ENCODE data around the gene LDLRAD3. TPM values are rescaled to one million over a fixed set of nuclear protein-coding genes. Genes with fewer than 3 reads are reported as not detected.

The LDLRAD3 gene
- total RNA-seq, 1 experiment from 2014 or later, result 55.7 TPM

DNA sequence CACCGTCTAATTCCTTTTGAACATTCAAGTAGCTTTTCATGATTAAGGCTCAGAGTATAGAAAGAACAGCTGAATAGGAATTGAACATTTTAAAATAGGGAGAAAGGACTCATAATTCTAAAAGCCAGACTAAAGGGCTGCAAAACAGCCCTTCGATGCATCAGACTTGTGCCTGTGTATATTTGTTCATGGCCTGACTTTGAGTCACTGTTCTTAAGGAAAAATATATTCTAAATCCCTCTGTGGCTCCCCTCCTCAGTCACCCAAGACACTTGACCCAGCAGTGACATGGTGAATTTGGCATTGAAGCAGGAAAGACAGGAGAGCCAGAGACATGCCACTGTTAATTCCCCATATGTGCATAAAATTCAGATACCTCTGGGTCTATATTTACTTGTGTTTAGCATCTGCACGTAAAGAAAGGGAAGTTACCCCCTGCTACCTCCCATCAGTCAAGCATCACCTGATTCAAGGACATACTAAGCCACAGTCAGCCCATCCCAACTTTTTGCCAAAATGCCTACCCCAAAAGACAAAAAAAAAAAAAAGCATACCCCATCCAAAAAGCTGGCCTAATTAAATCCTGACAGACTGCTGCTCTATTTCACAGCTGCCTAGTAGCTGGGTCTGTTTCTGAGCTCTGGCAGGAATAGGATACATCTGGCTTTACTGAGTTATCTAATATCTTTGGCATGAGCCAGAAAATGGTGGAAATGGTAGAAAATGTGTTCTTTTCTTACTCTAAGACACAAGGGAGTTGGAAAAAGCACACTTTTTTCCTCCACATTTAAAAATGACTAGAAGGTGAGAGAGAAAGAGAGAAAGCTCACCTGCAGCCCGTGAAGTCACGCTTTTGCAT lies 251.9 kb downstream of the LDLRAD3 start:
- ChIA-PET POLR2A (interaction anchor here (0.7 to 0.8 kb wide), 2 partner anchors 9 to 12 kb away, joined by 4 read pairs; no protein-coding TSS in a partner anchor), CTCF (interaction anchor here (0.5 to 2.7 kb wide), 4 partner anchors 10 to 91 kb away, joined by 3 to 7 read pairs (median 4); no protein-coding TSS in a partner anchor)
- Mint-ChIP-seq H3K9me3 (ENCODE audit: unreplicated experiment) (no peaks in the 10 kb centered on the region), H3K27me3 (ENCODE audit: insufficient read depth, unreplicated experiment) (no peaks in the 10 kb centered on the region), H3K36me3 (ENCODE audit: insufficient read depth, unreplicated experiment) (peaks cover 45% of the 10 kb centered on the region), H3K4me3 (ENCODE audit: unreplicated experiment) (no peak overlapping the region), H3K27ac (ENCODE audit: low read depth, unreplicated experiment) (no peak overlapping the region), H3K4me1 (ENCODE audit: insufficient read depth, unreplicated experiment) (no peaks in the 10 kb centered on the region)
- DNase-seq (ENCODE audit: unreplicated experiment), result no peak
- TF ChIP-seq, protein P1, sequence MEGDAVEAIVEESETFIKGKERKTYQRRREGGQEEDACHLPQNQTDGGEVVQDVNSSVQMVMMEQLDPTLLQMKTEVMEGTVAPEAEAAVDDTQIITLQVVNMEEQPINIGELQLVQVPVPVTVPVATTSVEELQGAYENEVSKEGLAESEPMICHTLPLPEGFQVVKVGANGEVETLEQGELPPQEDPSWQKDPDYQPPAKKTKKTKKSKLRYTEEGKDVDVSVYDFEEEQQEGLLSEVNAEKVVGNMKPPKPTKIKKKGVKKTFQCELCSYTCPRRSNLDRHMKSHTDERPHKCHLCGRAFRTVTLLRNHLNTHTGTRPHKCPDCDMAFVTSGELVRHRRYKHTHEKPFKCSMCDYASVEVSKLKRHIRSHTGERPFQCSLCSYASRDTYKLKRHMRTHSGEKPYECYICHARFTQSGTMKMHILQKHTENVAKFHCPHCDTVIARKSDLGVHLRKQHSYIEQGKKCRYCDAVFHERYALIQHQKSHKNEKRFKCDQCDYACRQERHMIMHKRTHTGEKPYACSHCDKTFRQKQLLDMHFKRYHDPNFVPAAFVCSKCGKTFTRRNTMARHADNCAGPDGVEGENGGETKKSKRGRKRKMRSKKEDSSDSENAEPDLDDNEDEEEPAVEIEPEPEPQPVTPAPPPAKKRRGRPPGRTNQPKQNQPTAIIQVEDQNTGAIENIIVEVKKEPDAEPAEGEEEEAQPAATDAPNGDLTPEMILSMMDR (IDR thresholded peaks at IDR 0.05; ENCODE audit: unreplicated experiment), result no peak
- no TSS peak for BruUV-seq (replicated peaks)
- intact Hi-C loops (cut with micrococcal nuclease), result no loop called here

DNA sequence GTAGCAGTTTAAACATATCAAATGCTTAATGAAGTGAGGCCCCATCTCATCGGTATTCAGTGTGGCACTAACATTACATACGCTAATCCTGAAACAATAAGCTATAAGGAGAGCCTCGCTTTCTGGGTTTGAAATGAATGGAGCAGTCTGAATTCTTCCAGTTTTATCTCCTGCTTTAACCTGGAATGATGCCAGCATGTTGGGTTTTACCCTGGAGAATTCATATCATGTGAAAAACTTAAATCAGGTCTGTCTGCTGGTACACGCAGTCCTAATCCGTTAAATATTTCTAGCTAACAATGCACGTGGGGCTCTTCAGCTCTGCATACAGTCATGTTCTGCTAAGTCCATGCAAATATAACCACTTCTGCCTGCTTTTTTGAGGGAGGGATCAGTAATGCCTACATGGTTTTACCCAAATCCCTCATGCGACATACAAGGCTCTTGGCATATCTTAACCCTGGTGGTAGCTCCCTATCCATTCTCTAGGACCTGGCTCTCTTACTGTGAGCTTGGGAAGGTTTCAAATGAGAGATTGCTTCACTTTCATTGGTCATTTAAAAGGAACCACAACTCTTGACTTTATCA lies 252.6 kb downstream of the LDLRAD3 start:
- Mint-ChIP-seq H3K9me3 (ENCODE audit: unreplicated experiment) (no peaks in the 10 kb centered on the region), H3K4me3 (ENCODE audit: unreplicated experiment) (no peak overlapping the region), H3K27ac (ENCODE audit: low read depth, unreplicated experiment) (no peak overlapping the region), H3K27me3 (ENCODE audit: insufficient read depth, unreplicated experiment) (no peaks in the 10 kb centered on the region), H3K36me3 (ENCODE audit: insufficient read depth, unreplicated experiment) (peaks cover 50% of the 10 kb centered on the region), H3K4me1 (ENCODE audit: insufficient read depth, unreplicated experiment) (no peaks in the 10 kb centered on the region)
- no peak for DNase-seq (ENCODE audit: unreplicated experiment)
- intact Hi-C loops (cut with micrococcal nuclease), result no loop called here
- POLR2A ChIA-PET, result interaction anchor here (0.7 to 0.8 kb wide), 2 partner anchors 10 to 13 kb away, joined by 4 read pairs; no protein-coding TSS in a partner anchor
- BruUV-seq (replicated peaks), result no TSS peak
- CTCF ChIA-PET, result interaction anchor here (0.7 to 2.7 kb wide), 3 partner anchors 10 to 69 kb away, joined by 3 to 7 read pairs (median 3); no protein-coding TSS in a partner anchor
- TF ChIP-seq, protein P1 (IDR thresholded peaks at IDR 0.05; ENCODE audit: unreplicated experiment), result no peak

DNA sequence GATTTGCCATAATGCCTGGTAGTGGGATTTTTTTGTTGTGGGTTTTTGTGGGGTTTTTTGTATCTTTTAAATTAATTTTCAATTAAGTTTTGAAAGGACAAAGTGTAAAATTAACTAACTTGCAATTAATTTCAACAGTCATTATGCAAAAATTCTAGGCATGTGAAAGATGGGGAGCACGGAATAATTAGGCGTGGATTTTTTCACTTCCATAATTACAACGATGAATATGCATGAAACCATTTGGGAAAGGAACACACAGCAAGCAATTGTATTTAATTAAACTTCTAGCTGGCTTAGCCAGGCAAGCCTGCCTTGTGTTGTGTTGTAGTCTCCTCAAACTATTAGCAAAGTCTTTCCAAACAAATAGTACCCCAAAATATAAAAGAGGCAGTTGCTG lies 257.5 kb downstream of the LDLRAD3 start:
- no peaks in the 10 kb centered on the region for H3K27me3 Mint-ChIP-seq (ENCODE audit: insufficient read depth, unreplicated experiment)
- CTCF ChIA-PET, result interaction anchor here (0.6 kb wide), 1 partner anchor 10 kb away, joined by 3 read pairs; no protein-coding TSS in a partner anchor
- peaks cover 71% of the 10 kb centered on the region for H3K36me3 Mint-ChIP-seq (ENCODE audit: insufficient read depth, unreplicated experiment)
- no TSS peak for BruUV-seq (replicated peaks)
- no peaks in the 10 kb centered on the region for H3K4me1 Mint-ChIP-seq (ENCODE audit: insufficient read depth, unreplicated experiment)
- TF ChIP-seq, protein P1 (IDR thresholded peaks at IDR 0.05; ENCODE audit: unreplicated experiment), result no peak
- no peak overlapping the region for H3K4me3 Mint-ChIP-seq (ENCODE audit: unreplicated experiment)
- intact Hi-C loops (cut with micrococcal nuclease), result no loop called here
- no peaks in the 10 kb centered on the region for H3K9me3 Mint-ChIP-seq (ENCODE audit: unreplicated experiment)
- no peak overlapping the region for H3K27ac Mint-ChIP-seq (ENCODE audit: low read depth, unreplicated experiment)
- no peak for DNase-seq (ENCODE audit: unreplicated experiment)
- POLR2A ChIA-PET, result no interaction called here

DNA sequence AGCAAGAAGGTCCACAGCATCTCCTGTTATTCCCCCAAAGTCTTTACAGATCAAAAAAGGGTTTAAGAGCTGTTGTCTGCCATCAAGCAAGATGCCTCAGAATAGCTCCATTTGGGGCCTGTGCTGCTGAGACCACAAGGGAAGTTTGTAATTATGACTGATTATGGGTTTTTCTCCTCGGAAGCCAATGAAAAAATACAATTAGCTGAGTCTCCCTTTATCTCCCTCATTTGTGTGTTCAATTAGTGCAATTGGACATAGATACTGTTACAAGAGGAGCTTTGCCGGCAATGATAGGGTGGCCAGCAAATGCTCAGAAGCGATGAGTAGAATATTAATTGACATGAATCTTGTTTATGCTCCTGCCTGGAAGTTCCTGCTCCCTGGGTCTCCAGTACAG lies 261.7 kb downstream of the LDLRAD3 start:
- H3K9me3 Mint-ChIP-seq (ENCODE audit: unreplicated experiment), result no peaks in the 10 kb centered on the region
- no peak overlapping the region for H3K4me3 Mint-ChIP-seq (ENCODE audit: unreplicated experiment)
- peaks cover 7% of the 10 kb centered on the region for H3K4me1 Mint-ChIP-seq (ENCODE audit: insufficient read depth, unreplicated experiment)
- H3K27me3 Mint-ChIP-seq (ENCODE audit: insufficient read depth, unreplicated experiment), result no peaks in the 10 kb centered on the region
- H3K27ac Mint-ChIP-seq (ENCODE audit: low read depth, unreplicated experiment), result no peak overlapping the region
- peaks cover 50% of the 10 kb centered on the region for H3K36me3 Mint-ChIP-seq (ENCODE audit: insufficient read depth, unreplicated experiment)
- no TSS peak for BruUV-seq (replicated peaks)
- ChIA-PET CTCF (interaction anchor here (1.1 kb wide), 1 partner anchor 34 kb away, joined by 4 read pairs; no protein-coding TSS in a partner anchor), POLR2A (no interaction called here)
- intact Hi-C loops (cut with micrococcal nuclease), result no loop called here
- TF ChIP-seq, protein P1 (IDR thresholded peaks at IDR 0.05; ENCODE audit: unreplicated experiment), result no peak
- no peak for DNase-seq (ENCODE audit: unreplicated experiment)
